M059J (cell line): ENCODE results near the gene DBNDD2. TPM values are rescaled to one million over a fixed set of nuclear protein-coding genes. Genes with fewer than 3 reads are reported as not detected.
A peak's percentile ranks its signal among the peaks of the same experiment; 100 is the strongest.

Experiments used
- DNase-seq: peaks from one replicate; pipeline ENCODE4 v3.0.0-alpha.2; 2012; ENCODE audit warnings: low read depth
- total RNA-seq: library from RNA; depleted of rRNA; stranded (reverse); fragments of >200 nt; shearing (Covaris generic); gene quantifications from 2 replicates; pipeline ENCODE4 v1.2.3, GENCODE V29; 2014

Gene DBNDD2
- total RNA-seq, 1 experiment from 2014 or later: 17.6 TPM

DNA sequence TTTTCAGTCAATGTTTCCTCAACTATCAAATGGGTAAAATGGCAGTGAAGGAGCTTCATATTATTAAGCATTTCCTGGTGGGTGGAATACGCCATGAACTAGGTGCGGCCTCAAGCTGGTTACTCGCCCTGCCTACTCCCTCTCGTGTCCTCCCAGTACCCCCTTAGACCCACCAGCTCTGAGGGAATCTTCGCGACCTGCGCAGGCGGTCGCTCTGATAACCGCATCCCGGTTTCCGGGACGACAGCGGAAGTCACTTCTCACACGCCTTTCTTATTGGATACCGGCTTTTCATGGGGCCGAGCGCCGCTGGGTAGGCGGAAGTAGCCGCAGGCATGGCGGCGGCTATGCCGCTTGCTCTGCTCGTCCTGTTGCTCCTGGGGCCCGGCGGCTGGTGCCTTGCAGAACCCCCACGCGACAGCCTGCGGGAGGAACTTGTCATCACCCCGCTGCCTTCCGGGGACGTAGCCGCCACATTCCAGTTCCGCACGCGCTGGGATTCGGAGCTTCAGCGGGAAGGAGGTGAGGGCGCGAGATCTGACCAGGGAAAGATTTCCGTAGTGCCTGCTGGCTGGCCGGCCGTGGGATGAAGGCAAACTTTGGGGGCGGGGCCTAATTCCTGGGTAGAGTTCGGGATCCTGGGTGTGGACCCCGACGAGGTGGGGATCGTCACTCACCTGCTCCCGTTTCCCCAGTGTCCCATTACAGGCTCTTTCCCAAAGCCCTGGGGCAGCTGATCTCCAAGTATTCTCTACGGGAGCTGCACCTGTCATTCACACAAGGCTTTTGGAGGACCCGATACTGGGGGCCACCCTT is 7.9 kb downstream of the DBNDD2 start, which contains the start of gene PIGT:
Gene PIGT, plus strand, starts transcription at position 320 of the 816 bp plus-strand sequence. Its CDS starts 16 bp downstream, at position 336.
- peak; percentile 93 for DNase-seq

DNA sequence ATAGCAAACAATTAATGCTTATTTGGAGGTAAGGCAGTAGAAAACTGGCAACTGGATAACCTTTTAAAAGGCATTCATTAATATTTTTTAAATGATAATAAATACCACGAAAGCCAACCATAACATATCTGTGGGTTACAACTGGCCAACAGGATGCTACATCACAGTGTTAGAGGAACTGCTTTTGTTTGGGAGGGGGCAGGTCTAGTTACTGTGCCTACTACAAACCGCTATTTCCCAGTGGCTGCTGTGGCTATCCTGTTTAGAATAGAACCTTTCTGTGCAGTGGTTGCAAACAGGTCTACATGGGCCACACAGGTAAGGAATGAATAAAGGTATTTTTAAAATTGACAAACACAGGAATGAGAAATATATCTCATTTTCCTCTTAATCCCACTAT is 8.8 kb downstream of the DBNDD2 start:
- DNase-seq: no peak

DNA sequence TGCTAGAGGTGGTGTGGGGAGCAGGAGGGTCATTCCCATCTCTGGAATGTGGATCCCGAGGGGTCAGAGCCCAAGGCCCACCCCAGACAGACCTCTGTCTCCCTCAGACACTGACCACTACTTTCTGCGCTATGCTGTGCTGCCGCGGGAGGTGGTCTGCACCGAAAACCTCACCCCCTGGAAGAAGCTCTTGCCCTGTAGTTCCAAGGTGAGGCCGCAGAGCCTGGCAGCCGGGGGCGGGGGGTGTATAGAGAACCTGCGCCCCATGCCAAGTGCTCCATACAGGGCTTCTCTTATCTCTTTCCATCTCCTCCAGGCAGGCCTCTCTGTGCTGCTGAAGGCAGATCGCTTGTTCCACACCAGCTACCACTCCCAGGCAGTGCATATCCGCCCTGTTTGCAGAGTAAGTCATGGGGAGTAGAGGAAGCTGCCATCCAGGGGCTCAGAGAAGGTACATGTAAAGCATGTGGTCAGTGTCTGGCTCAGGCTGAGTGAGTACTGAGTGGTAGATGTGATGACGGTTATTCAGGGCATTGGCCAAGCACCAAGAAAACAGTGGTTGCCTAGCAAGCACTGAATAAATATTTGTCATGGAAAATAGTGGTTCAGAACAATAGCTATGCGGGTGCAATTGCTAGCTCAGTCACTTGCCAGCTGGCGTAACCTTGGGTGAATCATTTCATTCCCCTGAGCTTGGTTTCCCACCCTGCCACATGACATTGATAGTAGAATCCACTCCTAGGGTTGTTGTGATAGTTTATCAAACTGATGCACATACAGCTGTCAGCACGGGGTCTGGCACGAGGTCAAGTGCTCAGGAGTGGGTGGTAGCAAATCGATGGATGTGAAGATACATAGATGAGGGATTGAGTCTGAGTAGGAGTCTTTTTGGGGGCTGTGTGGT is 11.4 kb downstream of the DBNDD2 start:
- DNase-seq: peak; percentile 100

DNA sequence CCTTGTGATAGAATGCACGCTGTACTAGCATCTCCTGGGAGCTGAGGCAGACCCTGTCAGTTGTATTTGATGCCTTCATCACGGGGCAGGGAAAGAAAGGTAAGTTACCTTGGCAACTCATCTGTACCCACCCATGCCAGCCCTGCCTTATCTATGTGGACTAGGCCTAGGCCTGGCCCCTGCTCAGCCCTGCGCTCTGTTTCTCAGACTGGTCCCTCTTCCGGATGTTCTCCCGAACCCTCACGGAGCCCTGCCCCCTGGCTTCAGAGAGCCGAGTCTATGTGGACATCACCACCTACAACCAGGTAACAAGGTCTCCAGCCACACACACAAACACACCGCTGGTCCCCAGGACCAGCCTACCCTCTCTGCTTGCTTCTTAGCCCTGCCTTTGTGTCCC is 12.0 kb downstream of the DBNDD2 start:
- no peak for DNase-seq

DNA sequence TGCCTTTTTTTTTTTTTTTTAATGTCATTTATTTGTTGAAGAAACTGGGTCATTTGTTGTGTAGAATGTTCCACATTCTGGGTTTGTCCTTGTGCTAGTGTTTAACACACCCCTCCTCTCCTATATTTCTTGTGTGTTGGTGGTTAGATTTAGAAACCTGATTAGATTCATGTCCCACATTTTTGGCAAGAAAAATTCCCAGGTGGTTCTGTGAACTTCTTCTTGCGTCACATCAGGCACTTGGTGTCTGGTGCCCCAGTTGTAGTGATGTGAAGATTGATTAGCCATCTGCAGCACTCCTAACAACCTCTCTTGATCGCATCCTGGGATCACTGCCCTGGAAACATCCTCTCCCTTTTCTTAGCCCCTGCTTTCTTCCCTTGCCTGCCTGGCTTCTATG is 15.6 kb downstream of the DBNDD2 start:
- DNase-seq: no peak

DNA sequence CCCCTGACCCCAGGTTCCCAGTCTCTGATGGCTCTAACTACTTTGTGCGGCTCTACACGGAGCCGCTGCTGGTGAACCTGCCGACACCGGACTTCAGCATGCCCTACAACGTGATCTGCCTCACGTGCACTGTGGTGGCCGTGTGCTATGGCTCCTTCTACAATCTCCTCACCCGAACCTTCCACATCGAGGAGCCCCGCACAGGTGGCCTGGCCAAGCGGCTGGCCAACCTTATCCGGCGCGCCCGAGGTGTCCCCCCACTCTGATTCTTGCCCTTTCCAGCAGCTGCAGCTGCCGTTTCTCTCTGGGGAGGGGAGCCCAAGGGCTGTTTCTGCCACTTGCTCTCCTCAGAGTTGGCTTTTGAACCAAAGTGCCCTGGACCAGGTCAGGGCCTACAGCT is 17.5 kb downstream of the DBNDD2 start:
- DNase-seq: no peak

DNA sequence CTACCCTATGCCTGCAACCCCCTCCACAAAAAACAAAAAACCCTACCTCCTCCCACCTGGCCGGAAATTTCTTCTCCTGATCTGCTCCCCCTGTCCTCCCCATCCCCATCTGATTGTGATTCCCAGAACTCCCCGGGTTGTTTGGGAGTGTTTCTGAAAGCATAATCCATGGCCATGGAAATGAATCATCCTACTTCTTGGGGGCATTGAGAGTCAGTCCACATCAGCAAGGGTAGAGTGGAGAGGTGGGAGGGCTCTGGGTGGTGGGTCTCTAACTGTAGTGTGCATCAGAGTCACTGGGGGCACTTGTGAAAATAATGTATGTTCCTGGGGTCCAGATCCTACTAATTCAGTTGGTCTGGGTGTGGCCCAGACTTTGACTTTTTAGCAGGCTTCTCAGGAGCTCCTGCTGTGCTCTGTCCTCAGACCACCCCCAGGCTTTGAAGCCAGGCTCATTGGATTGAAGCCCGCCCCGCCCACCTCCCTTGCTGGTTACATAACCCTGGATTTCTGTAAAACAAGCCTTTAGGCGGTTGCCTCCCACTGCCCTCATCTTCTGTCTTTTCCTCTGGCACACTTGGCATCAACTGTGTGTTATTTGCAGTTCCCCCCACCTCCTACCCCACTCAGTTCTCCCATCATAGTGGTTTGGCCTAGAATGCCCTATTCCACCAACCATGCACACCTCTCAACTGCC is 18.4 kb downstream of the DBNDD2 start:
- DNase-seq: no peak

DNA sequence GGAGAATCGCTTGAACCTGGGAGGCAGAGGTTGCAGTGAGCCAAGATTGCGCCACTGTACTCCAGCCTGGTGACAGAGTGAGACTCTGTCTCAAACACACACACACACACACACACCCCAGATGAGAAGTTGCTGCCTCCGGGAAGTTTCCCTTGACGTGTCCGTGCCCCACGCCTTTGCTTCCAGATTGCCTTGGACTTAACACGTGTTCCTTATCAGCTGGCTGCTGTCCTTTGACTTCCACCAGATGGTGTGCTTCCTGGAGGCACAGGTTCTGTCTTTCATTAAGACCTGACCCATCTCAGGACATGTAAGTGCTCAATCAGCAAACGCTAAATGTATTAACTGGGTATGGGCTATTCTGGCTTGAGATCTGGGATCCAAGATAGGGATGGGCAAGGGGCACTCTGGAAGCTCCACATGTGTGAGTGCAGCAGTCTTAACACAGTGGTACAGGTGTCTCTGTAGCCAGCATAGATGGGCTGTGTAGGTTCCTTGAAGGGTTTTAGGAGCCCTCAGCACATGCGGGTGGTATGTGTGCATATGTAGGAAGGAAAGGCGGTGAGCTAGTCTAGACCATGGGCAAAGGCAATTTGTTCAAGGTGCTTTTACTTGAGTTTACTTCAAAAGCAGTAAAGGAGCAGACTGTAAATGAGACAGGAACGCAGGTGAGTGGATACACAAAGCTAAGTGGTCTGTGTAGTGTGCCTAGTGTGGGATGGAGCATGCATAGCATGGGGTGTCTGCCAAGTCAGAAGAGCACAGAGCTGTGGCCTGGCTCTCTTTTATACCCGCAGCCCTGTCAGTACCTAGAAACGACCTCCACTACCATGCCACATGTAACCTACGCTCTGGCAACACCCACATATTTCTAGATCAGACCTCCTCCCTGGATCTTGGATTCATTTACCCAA is 19.4 kb downstream of the DBNDD2 start:
- no peak for DNase-seq

DNA sequence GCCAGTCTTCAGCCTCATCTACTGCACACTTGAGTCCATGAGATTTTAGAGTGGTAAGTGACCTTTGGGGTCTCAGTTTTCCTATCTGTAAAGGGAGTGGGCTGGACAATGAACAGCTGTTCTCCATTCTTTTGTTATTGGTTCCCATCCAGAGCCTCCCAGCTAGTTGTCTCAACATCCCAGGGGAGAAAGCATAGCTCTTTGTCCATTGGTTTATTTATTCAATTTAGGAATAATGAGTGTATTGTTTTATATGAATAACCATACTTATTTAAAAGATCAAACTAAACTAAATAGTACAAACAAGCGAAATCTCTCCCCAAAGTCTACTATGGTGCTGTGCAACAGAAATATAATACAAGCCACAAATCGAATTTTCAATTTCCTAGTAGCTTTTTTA is 21.5 kb downstream of the DBNDD2 start:
- DNase-seq: no peak

DNA sequence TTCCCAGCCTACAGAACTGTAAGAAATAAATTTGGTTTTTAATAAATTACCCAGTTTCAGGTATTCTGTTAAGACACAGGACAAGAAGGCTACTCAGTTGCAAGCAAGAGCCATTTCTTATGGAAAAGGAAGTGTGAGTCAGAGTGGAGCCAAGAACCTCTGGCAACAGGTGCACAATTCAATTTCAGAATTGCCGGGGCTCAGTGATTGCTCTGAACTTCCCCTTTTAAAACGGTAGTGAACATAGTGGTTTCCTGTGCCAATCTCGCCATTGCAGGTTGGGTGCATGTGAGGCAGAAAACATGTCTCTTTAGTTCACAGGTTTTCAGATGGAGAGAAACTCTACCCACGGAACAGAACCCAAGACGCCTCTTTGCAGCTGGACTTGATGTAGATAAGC is 24.2 kb downstream of the DBNDD2 start:
- DNase-seq: no peak

DNA sequence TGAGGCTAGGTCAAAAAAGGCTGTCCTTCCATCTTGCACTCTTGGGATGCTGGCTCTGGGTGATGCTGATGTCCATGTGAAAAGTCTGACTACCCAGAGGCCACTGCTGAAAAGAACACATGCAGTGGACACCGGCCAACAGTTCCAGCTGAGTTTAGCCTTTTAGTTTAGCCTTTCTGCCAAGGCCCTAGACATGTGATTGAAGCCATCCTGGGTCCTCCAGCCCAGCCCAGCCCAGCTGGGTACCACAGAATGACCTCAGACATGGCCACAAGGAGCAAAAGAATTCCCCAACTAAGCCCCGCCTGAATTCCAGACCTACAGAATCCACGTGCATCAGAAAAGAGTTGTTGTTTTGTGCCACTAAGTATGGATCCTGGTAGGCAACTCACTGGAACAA is 25.2 kb downstream of the DBNDD2 start:
- DNase-seq: peak; percentile 51

DNA sequence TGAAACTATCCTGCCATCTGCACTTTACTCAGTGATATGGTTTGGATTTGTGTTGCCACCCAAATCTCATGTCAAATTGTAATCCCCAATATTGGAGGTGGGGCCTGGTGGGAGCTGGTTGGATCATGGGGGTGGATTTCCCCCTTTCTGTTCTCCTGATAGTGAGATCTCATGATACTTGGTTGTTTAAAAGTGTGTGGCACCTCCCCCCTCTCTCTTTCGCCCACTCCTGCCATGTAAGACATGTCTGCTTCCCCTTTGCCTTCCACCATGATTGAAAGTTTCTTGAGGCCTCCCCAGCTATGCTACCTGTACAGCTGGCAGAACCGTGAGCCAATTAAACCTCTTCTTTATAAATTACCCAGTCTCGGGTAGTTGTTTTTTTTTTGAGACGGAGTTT is 25.9 kb downstream of the DBNDD2 start:
- DNase-seq: no peak

DNA sequence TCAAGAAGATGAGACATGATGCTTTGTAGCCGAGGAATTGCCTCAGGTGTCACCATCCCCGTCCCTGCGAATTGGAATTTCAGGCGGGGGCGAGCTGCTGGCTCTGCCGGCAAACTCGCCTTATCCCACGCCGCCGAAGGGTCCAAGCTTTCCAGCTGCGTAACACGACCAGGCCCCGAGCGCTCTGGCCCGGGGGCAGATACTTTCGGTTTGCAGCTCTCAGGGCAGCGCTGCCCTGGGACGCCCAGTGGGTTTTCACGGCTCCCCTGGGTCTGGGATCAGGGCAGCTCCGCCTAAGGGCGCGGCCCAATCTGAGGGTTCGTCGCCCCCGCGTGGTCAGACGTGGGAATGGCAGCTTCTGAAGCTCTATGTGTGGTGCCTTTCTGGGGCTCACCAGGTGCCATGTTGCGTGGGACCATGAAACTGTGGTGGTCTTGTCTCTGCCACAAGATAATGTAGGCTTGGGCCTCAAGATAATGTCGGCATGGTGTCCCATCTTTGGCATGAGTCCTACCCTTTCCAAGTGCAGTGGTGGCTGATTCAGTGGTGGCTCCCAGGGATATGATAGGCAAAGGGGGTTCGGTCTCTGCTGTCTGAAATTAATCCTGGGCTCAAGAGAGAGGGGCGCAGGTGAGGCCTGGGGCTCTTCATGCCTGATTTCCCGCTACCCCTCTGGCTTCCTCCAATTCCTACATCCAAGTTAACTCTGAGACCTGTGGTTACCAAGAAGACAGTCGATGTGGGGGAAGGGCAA is 28.8 kb downstream of the DBNDD2 start:
- peak; percentile 90 for DNase-seq

DNA sequence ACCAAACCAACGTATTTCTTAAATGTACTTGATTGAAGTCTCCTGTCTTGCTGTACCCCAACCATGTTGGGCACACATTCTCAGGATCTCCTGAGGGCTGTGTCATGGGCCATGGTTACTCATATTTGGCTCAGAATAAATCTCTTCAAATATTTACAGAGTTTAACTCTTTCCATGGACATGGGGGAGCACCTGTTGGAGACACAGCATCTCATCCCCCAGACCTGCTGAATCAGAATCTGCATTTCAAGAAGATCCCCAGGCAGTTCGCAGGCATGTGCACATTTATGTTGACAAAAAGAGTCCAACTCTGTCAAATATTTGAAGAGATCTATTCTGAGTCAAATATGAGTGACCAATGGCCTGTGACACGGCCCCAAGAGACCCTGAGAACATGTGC is 32.3 kb downstream of the DBNDD2 start:
- DNase-seq: no peak

DNA sequence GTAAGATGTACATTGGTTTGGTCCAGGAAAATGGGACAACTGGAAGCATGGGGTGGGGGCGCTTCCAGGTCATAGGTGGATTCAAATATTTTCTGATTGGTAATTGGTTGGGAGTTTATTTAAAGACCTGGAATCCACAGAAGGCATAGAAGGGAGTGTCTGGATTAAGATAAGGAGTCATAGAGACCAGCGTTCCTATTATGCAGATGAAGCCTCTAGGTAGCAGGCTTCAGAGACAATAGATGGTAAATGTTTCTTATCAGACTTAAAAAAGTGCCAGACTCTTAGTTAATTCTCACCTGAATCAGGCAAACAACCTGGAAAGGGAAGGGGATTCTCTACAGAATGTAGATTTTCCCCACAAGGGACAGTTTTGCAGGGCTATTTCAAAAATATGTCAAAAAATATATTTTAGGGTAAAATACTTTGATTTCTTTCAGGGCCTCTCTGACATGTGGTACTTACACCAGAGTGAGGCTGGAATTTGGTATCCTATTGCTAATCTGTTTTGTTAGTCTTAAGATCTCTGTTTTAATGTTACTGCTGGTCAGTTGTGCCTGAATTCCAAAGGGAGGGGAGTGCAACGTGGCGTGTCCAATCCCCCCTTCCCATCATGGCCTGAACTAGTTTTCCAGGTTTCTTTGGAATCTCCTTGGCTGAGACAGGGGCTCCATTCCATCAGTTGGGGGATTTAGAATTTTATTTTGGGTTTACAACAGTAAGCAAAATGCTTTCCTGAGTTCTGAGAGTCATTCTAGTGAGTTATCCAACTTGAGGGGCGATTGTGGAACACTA is 33.0 kb downstream of the DBNDD2 start:
- DNase-seq: no peak

DNA sequence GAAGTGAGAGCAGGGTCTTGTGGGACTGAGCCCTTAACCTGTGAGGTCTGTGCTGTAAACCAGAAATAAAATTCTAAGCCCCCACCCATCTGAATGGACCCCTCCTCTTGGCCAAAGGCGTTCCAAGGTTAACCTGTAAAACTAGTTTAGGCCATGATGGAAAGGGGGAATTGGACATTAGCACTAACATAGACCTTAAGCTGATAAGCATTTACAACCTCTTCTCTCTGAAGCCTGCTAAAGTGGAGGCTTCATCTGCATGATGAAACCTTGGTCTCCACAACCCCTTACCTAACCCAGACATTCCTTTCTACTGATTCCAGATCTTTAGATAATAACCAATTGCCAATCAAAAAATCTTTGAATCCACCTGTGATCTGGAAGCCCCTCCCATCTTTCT is 33.7 kb downstream of the DBNDD2 start:
- no peak for DNase-seq

DNA sequence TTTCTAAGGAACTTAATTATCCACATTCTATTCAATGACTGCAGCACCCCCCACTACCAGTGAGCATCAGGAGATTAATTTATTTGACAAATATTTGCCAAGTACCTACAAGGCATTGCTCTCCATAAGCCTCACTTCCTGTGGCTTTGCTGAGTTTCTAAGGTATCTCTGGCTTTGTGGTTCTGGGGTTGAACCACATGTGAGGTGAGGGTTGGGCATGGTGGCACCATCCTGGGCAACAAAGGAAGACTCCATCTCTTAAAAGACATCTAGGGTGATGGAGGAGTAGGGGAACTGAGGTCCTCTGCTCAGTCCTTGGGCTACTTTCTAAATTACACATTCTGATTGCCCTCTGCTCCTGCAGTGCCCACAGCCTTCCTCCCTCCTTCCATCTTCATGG is 36.0 kb downstream of the DBNDD2 start:
- no peak for DNase-seq

DNA sequence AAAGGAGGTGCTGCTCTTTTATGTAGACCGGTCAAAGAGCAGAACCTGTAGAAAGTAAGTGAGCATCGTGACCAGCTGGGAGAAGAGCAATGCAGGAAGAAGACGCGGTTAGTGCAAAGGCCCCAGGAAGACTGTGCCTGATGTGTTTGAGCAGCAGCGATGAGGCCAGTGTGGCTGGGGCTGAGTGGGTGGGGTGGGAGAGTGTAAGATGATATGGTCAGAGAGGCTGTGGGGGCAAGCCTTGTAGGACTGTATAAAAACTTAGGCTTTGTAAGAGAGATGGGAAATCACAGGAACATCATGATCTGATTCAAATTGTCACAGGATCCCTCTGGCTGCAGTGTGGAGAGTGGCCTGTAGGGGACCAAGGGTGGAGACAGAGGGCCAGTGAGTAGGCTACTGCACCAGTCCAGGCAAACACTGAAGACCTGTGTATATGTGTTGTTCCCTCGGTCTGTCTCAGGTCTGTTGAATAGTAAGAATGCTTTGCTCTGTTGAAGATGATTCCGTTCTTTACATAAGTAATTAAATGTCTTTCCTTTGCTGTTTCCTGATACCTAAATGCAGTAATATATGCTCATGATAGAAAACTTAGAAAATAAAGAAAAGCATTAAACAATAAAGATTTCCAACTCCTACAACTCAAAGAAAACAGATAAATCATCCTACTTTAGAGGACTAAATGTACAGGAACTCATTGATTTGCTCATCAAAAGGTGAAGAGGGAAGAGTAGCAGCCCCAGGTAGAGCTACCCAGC is 37.9 kb downstream of the DBNDD2 start:
- peak; percentile 49 for DNase-seq

DNA sequence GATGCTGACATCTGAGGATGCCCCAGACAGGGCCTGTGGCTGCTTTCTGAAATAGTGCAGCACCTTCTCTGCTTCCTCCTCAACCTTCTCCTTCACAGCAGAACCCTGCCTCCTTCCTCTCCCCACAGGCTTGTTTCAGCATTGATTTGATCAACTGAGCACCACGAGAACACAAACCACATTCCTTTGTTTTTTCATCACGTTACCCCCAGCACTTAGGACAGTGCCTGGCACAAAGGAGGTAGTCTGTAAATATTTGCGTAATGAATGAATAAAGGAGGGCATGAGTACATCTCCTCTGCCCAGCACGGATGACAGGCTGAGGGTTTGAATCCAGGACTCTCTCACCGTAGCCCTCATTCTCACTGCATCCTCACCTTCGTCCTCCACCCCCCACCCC is 40.2 kb downstream of the DBNDD2 start:
- no peak for DNase-seq
